HepG2 (cell line): Measurements from ENCODE around the gene DUSP9. TPM values are rescaled to one million over a fixed set of nuclear protein-coding genes. Genes with fewer than 3 reads are reported as not detected.

Source experiments
- ATAC-seq: fragments of 200-7000 bp; cut with Tn5 transposase; 3 replicates; pipeline ENCODE4 v1.9.1; 2020; ENCODE audit warnings: mild to moderate bottlenecking, moderate library complexity
- BruUV-seq: library from RNA; stranded (reverse); fragments of 400-500 nt; replicated peaks from 2 replicates; lab custom pipeline; 2021; lab: Mats Ljungman, UMichigan
- CTCF ChIA-PET: fragments of 300-600 bp; formaldehyde crosslinking; extraction: SDS; loops from one replicate; lab custom pipeline; 2021; ENCODE audit warnings: low total read pairs, inconsistent platforms, low intra/inter-chr PET ratio; lab: Yijun Ruan, JAX
- POLR2A ChIA-PET: fragments of 350-600 bp; sonication (Branson Sonifier 250); formaldehyde crosslinking; loops from one replicate; lab custom pipeline; 2020; ENCODE audit warnings: antibody characterized with exemption, inconsistent platforms; lab: Yijun Ruan, JAX
- DNase-seq: peaks from one replicate; pipeline ENCODE4 v3.0.0-alpha.2; 2015; ENCODE audit warnings: low spot score
- FAIRE-seq: peaks from 3 replicates; lab custom pipeline; 2011; peaks lifted over from hg19 to GRCh38; lab: Jason Lieb, UNC
- H2AFZ ChIP-seq: one replicate; pipeline ENCODE4 v1.6.1; 2011; ENCODE audit warnings: low read length, inconsistent platforms
- H3K27ac ChIP-seq: fragments of 300-600 bp; 3 replicates; pipeline ENCODE4 v1.8.0; 2011; ENCODE audit warnings: mixed run types, mild to moderate bottlenecking, mixed read lengths, low read length, inconsistent platforms; ENCODE audit not compliant: insufficient read depth; ENCODE audit errors: extremely low read length
- H3K27me3 ChIP-seq, 2 experiments: fragments of 200-600 bp in 1 of 2; 2 replicates in 1 of 2; 3 replicates in 1 of 2; pipeline versions ENCODE4 v1.6.0 to v1.8.0; 2011; ENCODE audit warnings: low read length in 2 of 2, mild to moderate bottlenecking in 2 of 2, moderate library complexity in 2 of 2, inconsistent platforms in 1 of 2; ENCODE audit not compliant: insufficient read depth in 2 of 2, control insufficient read depth in 1 of 2
- H3K36me3 ChIP-seq, 2 experiments: fragments of 200-600 bp in 1 of 2; replicated peaks in 1 of 2; 2 replicates in 1 of 2; 3 replicates in 1 of 2; pipeline versions ENCODE4 v1.5.1 to v1.8.0; 2011; ENCODE audit warnings: low read length in 2 of 2, inconsistent platforms in 1 of 2; ENCODE audit not compliant: insufficient read depth in 2 of 2, control insufficient read depth in 1 of 2
- H3K4me1 ChIP-seq: 2 replicates; pipeline ENCODE4 v1.5.1; 2012; ENCODE audit warnings: low read length, inconsistent platforms; ENCODE audit not compliant: insufficient read depth
- H3K4me2 ChIP-seq: 2 replicates; pipeline ENCODE4 v1.6.0; 2011; ENCODE audit warnings: low read depth, low read length, inconsistent platforms
- H3K4me3 ChIP-seq, 3 experiments: fragments of 200-600 bp in 1 of 3; sonication (generic), shearing (Covaris generic) in 1 of 3; replicated peaks in 1 of 3; 2 replicates each; pipeline ENCODE4 v1.5.1; 2011 to 2016; ENCODE audit warnings: low read length in 3 of 3, inconsistent platforms in 2 of 3, low read depth in 2 of 3, mild to moderate bottlenecking in 2 of 3, control low read depth in 1 of 3, mixed read lengths in 1 of 3; ENCODE audit not compliant: insufficient read depth in 1 of 3
- H3K79me2 ChIP-seq: one replicate; pipeline ENCODE4 v1.6.1; 2011; ENCODE audit warnings: low read length, inconsistent platforms; ENCODE audit not compliant: insufficient read depth
- H3K9ac ChIP-seq: 2 replicates; pipeline ENCODE4 v1.6.0; 2011; ENCODE audit warnings: mild to moderate bottlenecking, low read depth, low read length, inconsistent platforms; ENCODE audit not compliant: insufficient read depth
- H3K9me3 ChIP-seq: 2 replicates; pipeline ENCODE4 v1.5.1; 2012; ENCODE audit warnings: mild to moderate bottlenecking, low read length
- H4K20me1 ChIP-seq: 2 replicates; pipeline ENCODE4 v1.6.0; 2011; ENCODE audit warnings: inconsistent platforms, mild to moderate bottlenecking, low read length, moderate library complexity; ENCODE audit not compliant: insufficient read depth
- ARID5B ChIP-seq: IDR thresholded peaks from 2 replicates; pipeline ENCODE4 v1.4.0; 2020; ENCODE audit warnings: mild to moderate bottlenecking, missing genetic modification reagents
- GMEB1 ChIP-seq: sonication (generic); formaldehyde crosslinking; IDR thresholded peaks from 2 replicates; pipeline ENCODE4 v1.5.1; 2020; ENCODE audit warnings: missing genetic modification reagents, mild to moderate bottlenecking, borderline replicate concordance
- ZNF576 ChIP-seq: sonication (generic); formaldehyde crosslinking; IDR thresholded peaks from 2 replicates; pipeline ENCODE4 v1.4.0; 2020; ENCODE audit warnings: mild to moderate bottlenecking, missing genetic modification reagents
- WGBS: methylation state at CpG from one replicate; pipeline ENCODE4 v1.1.6; 2017; ENCODE audit warnings: low lambda C conversion rate; 5-methylcytosine and 5-hydroxymethylcytosine counted together
- in situ Hi-C: cut with HindIII; loops from 2 replicates; pipeline ENCODE4 v1.10.0; 2017; ENCODE audit warnings: low pct_unique_long_range_greater_than_20kb; ENCODE audit not compliant: extremely low pct_ligation_motif_present
- intact Hi-C: fragments of 100-400 bp; cut with micrococcal nuclease; formaldehyde crosslinking; loops from one replicate; pipeline ENCODE4 v1.10.0; 2022; ENCODE audit not compliant: unreplicated experiment
- polyA plus RNA-seq, 8 experiments: library from polyadenylated mRNA; depleted of rRNA in 3 of 8; stranded (reverse) in 7 of 8; unstranded in 1 of 8; fragments of >200 nt; fragmentation: Illumina TruSeq in 4 of 8; extraction: Trizol in 4 of 8; gene quantifications; 2 replicates each; pipeline versions ENCODE4 v1.2.1 to v1.2.3, GENCODE V29; 2011 to 2016; ENCODE audit warnings: low read depth in 4 of 8, missing spikeins in 1 of 8, mixed read lengths in 1 of 8; ENCODE audit not compliant: insufficient read depth in 1 of 8
- total RNA-seq, 5 experiments: library from RNA; depleted of rRNA; stranded (reverse); fragments of >200 nt; fragmentation: Illumina TruSeq; extraction: Trizol; gene quantifications; 2 replicates each; pipeline ENCODE4 v1.2.3, GENCODE V29; 2016; ENCODE audit warnings: low read depth in 1 of 5
- TF ChIP-seq, protein P1 (sequence below): sonication (generic); formaldehyde crosslinking; IDR thresholded peaks from 2 replicates; pipeline ENCODE4 v1.4.0; 2020; ENCODE audit warnings: mild to moderate bottlenecking, missing genetic modification reagents

DUSP9 gene
- total and polyA plus RNA-seq, 2 of the 13 experiments (the other 11 are each of a cell fraction or from before 2014, with no cell fraction given): 235 to 435 TPM

DNA sequence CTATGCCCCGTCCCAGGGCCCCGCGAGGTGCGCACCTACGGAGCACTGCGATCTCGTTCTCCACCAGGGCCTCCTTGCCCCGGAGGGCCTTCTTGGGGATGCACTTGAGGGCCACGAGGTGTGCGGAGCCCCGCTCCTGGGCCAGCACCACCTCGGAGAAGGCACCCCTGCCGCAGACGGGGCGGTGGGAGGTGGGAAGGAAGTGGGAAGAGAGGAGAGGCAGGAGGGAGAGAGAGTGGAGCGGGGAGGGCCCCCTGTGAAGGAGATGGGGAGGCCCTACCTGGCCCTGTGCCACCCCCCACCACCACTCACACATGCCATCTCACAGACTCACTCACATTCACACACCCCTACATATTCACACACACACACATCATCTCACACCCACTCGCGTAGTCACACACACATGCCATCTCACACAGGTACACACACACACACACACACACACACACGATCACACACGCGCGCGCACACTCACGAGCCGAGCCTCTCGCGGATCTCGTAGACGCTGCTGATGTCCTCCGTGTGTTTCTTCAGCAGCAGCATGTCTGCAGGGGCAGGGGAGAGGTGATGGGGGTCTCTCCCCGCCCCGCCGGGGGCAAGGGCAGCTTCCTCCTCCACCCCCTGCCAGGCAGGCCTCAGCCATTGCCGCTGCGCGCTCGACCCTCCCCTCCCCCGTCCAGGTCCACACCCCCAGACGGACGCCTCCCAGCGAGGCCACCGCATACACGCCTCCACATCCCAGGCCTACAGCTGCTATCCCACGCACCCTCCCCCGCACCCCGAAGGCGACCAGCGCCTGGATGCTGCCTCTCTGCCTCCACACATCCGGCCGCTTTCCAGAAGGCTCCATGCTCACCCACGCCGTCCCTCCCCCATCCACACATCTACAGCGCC is 25.8 kb downstream of the DUSP9 start (continued):
- no peak for TF ChIP-seq GMEB1

DNA sequence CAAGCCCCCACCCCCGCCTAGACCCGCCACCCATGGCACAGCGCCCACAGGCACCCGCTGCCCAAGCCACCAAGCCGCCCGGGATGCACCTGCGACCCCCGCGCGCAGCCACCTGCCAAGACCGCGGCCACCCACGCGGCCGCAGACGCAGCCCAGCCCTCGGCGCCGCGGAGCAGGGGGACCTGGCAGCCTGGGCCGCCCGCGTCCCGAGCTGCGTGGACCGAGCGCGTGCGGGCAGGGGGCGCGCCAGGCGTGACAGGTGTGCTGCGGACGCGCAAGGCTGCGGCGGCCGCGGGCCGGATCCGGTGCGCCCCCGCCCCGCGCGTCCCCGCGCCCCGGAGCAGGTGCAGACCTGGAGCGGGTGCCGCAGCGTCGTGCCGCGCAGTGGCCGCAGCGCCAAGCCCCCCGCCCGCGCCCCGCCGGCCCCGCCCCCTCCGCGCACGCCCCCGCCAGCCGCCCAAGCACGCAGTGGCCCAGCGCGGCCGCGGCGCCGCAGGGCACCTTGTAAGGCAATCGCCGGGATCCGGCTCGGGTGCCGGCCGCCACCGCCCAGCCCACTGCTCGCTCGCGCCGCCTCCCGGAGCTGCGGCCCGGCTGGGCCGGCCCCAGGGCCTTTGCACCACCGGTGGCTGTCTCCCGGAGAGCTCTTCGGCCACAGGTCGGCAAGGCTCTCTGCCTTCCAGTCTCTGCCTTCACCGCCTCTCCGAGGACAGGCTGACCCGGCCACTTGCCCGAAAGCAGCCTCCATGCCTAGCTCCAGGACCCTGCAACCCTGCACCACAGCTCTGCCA is 26.6 kb downstream of the DUSP9 start, which contains the start of gene PNCK:
TSS of gene PNCK (minus strand) at position 386 of the 791 bp plus-strand sequence. CDS start 737 bp downstream, outside the sequence.
- Histone ChIP-seq H3K4me3 (no peak within 1 kb of the TSS), H3K27ac (no peak within 1 kb of the TSS), H3K4me1 (peaks cover 63% of the 10 kb centered on the region), H3K27me3 (no peaks in the 10 kb centered on the region), H3K4me2 (no peak within 1 kb of the TSS), H3K36me3 (no peaks in the 10 kb centered on the region), H3K9me3 (no peaks in the 10 kb centered on the region), H3K9ac (no peak within 1 kb of the TSS), H4K20me1 (no peaks in the 10 kb centered on the region), H2AFZ (no peak within 1 kb of the TSS), H3K79me2 (no peaks in the 10 kb centered on the region)
- POLR2A ChIA-PET: no interaction called here
- 94% methylated on average over 6 of the region's 98 CpGs for WGBS
- intact Hi-C loops: no loop called here
- TF ChIP-seq ZNF576 (CRISPR knock-in tag) (no peak), ARID5B (no peak)
- TF ChIP-seq, protein P1, sequence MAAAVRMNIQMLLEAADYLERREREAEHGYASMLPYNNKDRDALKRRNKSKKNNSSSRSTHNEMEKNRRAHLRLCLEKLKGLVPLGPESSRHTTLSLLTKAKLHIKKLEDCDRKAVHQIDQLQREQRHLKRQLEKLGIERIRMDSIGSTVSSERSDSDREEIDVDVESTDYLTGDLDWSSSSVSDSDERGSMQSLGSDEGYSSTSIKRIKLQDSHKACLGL (CRISPR knock-in tag): no peak
- CTCF ChIA-PET: no interaction called here
- ATAC-seq: no peak
- FAIRE-seq: no peak
- BruUV-seq: no TSS peak
- in situ Hi-C loops: loop anchor here (25.0 kb wide), 1 partner anchor 711 kb away; no protein-coding TSS in a partner anchor
- DNase-seq: no peak
